Panc1 (cell line): ENCODE measurements around the gene OR7A5. TPM values are rescaled to one million over a fixed set of nuclear protein-coding genes. Genes with fewer than 3 reads are reported as not detected.
"Not testable (repeated sequence)": the region's sequence is repeated elsewhere in the genome, so short reads cannot be mapped to it uniquely, and the experiment has no call there.

Experiments used
- ATAC-seq: fragments of 200-7000 bp; cut with Tn5 transposase; 2 replicates; pipeline ENCODE4 v1.9.1; 2020; ENCODE audit warnings: mild to moderate bottlenecking, moderate library complexity
- BruUV-seq: library from RNA; stranded (reverse); fragments of 400-500 nt; replicated peaks from 2 replicates; lab custom pipeline; 2021; lab: Mats Ljungman, UMichigan
- CTCF ChIA-PET: fragments of 300-600 bp; sonication (Branson Sonifier 250); formaldehyde crosslinking; loops from one replicate; lab custom pipeline; 2022; ENCODE audit warnings: antibody characterized with exemption; lab: Charles Lee
- POLR2A ChIA-PET: fragments of 300-600 bp; sonication (Branson Sonifier 250); formaldehyde crosslinking; loops from one replicate; lab custom pipeline; 2022; ENCODE audit warnings: antibody characterized with exemption; lab: Charles Lee
- DNase-seq: peaks from one replicate; pipeline ENCODE4 v3.0.0-alpha.2; 2010; ENCODE audit warnings: low read depth, low spot score
- H3K27ac ChIP-seq: 2 replicates; pipeline ENCODE4 v1.5.1; 2011; ENCODE audit warnings: mild to moderate bottlenecking, low read length, inconsistent platforms
- H3K27me3 ChIP-seq: fragments of 200-500 bp; sonication (Bioruptor generic); 2 replicates; pipeline ENCODE4 v1.6.0; 2014; ENCODE audit warnings: low read length, inconsistent platforms; ENCODE audit not compliant: control insufficient read depth, insufficient read depth
- H3K36me3 ChIP-seq: fragments of 200-500 bp; sonication (Bioruptor generic); 2 replicates; pipeline ENCODE4 v1.5.1; 2014; ENCODE audit warnings: inconsistent platforms, mild to moderate bottlenecking, low read length, moderate library complexity; ENCODE audit not compliant: control insufficient read depth, insufficient read depth
- H3K4me1 ChIP-seq: 2 replicates; pipeline ENCODE4 v1.5.1; 2011; ENCODE audit warnings: inconsistent platforms, mild to moderate bottlenecking, low read length, moderate library complexity; ENCODE audit not compliant: control insufficient read depth, insufficient read depth
- H3K4me3 ChIP-seq, 2 experiments: 2 replicates each; pipeline ENCODE4 v1.5.1; 2011 to 2012; ENCODE audit warnings: low read depth in 2 of 2, low read length in 2 of 2, mild to moderate bottlenecking in 2 of 2, inconsistent platforms in 1 of 2, moderate library complexity in 1 of 2
- H3K9me3 ChIP-seq: fragments of 200-500 bp; sonication (Bioruptor generic); 2 replicates; pipeline ENCODE4 v1.5.1; 2014; ENCODE audit warnings: low read depth, mild to moderate bottlenecking, inconsistent platforms, low read length, moderate library complexity; ENCODE audit not compliant: control insufficient read depth, insufficient read depth
- POLR2AphosphoS5 ChIP-seq: IDR thresholded peaks from 2 replicates; pipeline ENCODE4 v1.6.1; 2012; ENCODE audit warnings: mild to moderate bottlenecking, low read depth, low read length, moderate library complexity
- SIN3A ChIP-seq: IDR thresholded peaks from 2 replicates; pipeline ENCODE4 v1.6.1; 2012; ENCODE audit warnings: low read depth, mild to moderate bottlenecking, low read length, moderate library complexity, borderline replicate concordance; ENCODE audit not compliant: insufficient read depth
- TCF7L2 ChIP-seq: IDR thresholded peaks from 2 replicates; pipeline ENCODE4 v1.6.1; 2011; ENCODE audit warnings: mild to moderate bottlenecking, low read depth, low read length, inconsistent platforms
- in situ Hi-C: cut with HindIII; loops from 2 replicates; pipeline ENCODE4 v1.10.0; 2016; ENCODE audit warnings: low sequenced_read_pairs, low pct_unique_long_range_greater_than_20kb
- intact Hi-C: fragments of 100-400 bp; cut with micrococcal nuclease; formaldehyde crosslinking; loops from one replicate; pipeline ENCODE4 v1.10.0; 2022; ENCODE audit not compliant: unreplicated experiment
- total RNA-seq: library from RNA; stranded (reverse); gene quantifications from one replicate; pipeline ENCODE4 v1.2.1, GENCODE V29; 2021; ENCODE audit not compliant: unreplicated experiment
- TF ChIP-seq, protein P1 (sequence below): fragments of 450-650 bp; IDR thresholded peaks from 2 replicates; pipeline ENCODE4 v1.5.1; 2017; ENCODE audit warnings: mild to moderate bottlenecking
- TF ChIP-seq, protein P2 (sequence below), 2 experiments: IDR thresholded peaks; 2 replicates each; pipeline ENCODE4 v1.6.1; 2011 to 2012; ENCODE audit warnings: low read depth in 2 of 2, control low read depth in 1 of 2, low read length in 1 of 2, mild to moderate bottlenecking in 1 of 2, moderate library complexity in 1 of 2; ENCODE audit not compliant: insufficient read depth in 1 of 2

The OR7A5 gene
- total RNA-seq, 1 experiment from 2014 or later, result not detected

DNA sequence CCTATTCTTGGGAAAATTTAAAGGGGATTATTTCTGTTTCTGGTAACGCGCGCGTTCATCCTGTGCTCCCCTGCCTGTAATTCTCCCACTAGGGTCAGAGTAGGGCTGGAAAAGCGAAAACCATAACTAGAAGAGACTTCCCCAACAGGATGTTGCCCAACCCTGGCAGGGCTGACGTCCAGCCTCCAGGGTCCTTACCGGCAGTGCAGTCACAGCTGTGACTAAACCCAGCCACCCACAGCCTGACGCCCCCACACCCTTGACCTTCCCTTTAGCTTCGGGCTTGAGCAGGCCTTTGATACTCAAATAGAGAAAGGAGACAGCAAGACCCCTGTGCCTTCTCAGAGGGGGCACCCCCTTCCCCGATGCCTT is 50.3 kb downstream of the OR7A5 start:
- CTCF ChIA-PET, result not testable (repeated sequence)

DNA sequence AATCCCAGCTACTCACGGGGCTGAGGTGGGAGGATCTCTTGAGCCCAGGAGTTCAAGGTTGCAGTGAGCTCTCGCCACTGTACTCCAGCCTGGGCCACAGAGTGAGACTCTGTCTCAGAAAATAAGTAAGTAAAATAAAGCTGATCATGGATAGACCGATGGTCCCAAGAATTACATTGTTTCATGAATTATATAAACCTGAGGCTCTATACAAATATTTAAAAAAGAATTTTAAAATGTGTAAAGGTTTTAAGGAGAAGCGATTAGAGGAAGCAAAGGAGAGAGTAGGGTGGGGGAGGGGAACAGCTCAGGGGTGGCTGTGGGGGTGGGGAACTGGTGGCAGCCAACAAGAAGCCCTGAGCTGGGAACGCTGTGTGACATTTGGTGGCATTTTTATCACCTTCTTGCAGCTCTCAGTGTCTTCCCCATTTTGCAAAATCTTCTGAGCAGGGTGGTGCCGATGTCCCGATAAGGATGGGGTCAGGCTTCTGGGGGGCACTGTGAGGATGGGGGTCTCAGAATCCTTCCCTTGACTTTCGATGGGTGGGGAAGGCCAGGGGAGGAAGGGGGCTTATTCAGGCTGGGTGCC is 51.5 kb downstream of the OR7A5 start:
- in situ Hi-C loops, result not testable (repeated sequence)

More for the DNA sequence above, 50.3 kb downstream of the OR7A5 start:
- DNase-seq, H3K9me3 ChIP-seq, ATAC-seq, H3K4me3 ChIP-seq, in situ Hi-C loops, H3K27me3 ChIP-seq, H3K27ac ChIP-seq, BruUV-seq, H3K4me1 ChIP-seq, H3K36me3 ChIP-seq: not testable (repeated sequence)
- intact Hi-C loops, result loop anchor here (5.0 kb wide), 1 partner anchor 103 kb away; the partner anchor contains the start of gene OR7A17
- POLR2A ChIA-PET, result interaction anchor here (0.6 kb wide), 1 partner anchor 339 kb away, joined by 3 read pairs; no protein-coding TSS in a partner anchor

DNA sequence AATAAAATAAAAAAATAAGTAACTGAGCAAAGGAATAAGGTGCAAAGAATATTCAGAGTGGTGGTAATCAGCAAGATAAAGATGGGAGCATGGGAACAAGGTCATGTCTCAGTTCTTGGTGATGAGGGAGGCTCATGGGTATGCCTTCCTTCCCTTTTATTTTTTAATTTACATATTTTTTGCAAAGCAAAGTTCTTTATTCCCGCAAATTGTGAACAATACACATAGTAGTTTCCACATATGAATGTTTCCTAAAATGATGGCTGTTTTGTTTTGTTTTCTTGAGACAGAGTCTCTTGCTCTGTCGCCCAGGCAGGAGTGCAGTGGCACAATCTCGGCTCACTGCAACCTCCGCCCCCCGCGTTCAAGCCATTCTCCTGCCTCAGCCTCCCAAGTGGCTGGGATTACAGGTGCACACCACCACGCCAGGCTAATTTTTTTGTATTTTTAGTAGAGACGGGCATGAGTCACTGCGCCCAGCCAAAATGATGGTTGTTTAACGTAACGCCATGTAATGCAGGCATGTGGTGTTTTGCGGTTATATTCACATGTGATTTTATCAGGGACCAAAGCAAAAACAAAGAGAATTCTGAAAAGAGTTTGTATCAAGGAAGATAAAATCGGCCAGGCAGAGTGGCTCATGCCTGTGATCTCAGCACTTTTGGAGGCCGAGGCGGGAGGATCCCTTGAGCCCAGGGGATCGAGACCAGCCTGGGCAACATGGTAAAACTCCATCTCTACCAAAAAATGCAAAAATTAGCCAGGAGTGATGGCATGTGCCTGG is 52.2 kb downstream of the OR7A5 start:
- DNase-seq (no peak), ATAC-seq (no peak)
- Histone ChIP-seq H3K4me1 (no peaks in the 10 kb centered on the region), H3K36me3 (no peaks in the 10 kb centered on the region), H3K27ac (no peak overlapping the region), H3K27me3 (no peaks in the 10 kb centered on the region), H3K9me3 (no peaks in the 10 kb centered on the region), H3K4me3 (no peak overlapping the region)
- POLR2A ChIA-PET, result no interaction called here
- CTCF ChIA-PET, result no interaction called here
- BruUV-seq, result no TSS peak
- in situ Hi-C loops (no loop called here), intact Hi-C loops (no loop called here)
- no peak for TF ChIP-seq SIN3A
- TF ChIP-seq POLR2AphosphoS5, result no peak
- TF ChIP-seq, protein P1, sequence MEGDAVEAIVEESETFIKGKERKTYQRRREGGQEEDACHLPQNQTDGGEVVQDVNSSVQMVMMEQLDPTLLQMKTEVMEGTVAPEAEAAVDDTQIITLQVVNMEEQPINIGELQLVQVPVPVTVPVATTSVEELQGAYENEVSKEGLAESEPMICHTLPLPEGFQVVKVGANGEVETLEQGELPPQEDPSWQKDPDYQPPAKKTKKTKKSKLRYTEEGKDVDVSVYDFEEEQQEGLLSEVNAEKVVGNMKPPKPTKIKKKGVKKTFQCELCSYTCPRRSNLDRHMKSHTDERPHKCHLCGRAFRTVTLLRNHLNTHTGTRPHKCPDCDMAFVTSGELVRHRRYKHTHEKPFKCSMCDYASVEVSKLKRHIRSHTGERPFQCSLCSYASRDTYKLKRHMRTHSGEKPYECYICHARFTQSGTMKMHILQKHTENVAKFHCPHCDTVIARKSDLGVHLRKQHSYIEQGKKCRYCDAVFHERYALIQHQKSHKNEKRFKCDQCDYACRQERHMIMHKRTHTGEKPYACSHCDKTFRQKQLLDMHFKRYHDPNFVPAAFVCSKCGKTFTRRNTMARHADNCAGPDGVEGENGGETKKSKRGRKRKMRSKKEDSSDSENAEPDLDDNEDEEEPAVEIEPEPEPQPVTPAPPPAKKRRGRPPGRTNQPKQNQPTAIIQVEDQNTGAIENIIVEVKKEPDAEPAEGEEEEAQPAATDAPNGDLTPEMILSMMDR, result no peak
- TF ChIP-seq, protein P2, sequence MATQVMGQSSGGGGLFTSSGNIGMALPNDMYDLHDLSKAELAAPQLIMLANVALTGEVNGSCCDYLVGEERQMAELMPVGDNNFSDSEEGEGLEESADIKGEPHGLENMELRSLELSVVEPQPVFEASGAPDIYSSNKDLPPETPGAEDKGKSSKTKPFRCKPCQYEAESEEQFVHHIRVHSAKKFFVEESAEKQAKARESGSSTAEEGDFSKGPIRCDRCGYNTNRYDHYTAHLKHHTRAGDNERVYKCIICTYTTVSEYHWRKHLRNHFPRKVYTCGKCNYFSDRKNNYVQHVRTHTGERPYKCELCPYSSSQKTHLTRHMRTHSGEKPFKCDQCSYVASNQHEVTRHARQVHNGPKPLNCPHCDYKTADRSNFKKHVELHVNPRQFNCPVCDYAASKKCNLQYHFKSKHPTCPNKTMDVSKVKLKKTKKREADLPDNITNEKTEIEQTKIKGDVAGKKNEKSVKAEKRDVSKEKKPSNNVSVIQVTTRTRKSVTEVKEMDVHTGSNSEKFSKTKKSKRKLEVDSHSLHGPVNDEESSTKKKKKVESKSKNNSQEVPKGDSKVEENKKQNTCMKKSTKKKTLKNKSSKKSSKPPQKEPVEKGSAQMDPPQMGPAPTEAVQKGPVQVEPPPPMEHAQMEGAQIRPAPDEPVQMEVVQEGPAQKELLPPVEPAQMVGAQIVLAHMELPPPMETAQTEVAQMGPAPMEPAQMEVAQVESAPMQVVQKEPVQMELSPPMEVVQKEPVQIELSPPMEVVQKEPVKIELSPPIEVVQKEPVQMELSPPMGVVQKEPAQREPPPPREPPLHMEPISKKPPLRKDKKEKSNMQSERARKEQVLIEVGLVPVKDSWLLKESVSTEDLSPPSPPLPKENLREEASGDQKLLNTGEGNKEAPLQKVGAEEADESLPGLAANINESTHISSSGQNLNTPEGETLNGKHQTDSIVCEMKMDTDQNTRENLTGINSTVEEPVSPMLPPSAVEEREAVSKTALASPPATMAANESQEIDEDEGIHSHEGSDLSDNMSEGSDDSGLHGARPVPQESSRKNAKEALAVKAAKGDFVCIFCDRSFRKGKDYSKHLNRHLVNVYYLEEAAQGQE (IDR thresholded peaks at IDR 0.05; ENCODE audit: insufficient read depth in 1 of 2, low read depth in 2 of 2, low read length in 1 of 2), result no peak
- TF ChIP-seq TCF7L2, result no peak

More for the DNA sequence above, 51.5 kb downstream of the OR7A5 start:
- POLR2A ChIA-PET, BruUV-seq, H3K36me3 ChIP-seq, H3K4me3 ChIP-seq, intact Hi-C loops, H3K9me3 ChIP-seq, H3K27ac ChIP-seq, H3K4me1 ChIP-seq, DNase-seq, CTCF ChIA-PET, H3K27me3 ChIP-seq, ATAC-seq: not testable (repeated sequence)

DNA sequence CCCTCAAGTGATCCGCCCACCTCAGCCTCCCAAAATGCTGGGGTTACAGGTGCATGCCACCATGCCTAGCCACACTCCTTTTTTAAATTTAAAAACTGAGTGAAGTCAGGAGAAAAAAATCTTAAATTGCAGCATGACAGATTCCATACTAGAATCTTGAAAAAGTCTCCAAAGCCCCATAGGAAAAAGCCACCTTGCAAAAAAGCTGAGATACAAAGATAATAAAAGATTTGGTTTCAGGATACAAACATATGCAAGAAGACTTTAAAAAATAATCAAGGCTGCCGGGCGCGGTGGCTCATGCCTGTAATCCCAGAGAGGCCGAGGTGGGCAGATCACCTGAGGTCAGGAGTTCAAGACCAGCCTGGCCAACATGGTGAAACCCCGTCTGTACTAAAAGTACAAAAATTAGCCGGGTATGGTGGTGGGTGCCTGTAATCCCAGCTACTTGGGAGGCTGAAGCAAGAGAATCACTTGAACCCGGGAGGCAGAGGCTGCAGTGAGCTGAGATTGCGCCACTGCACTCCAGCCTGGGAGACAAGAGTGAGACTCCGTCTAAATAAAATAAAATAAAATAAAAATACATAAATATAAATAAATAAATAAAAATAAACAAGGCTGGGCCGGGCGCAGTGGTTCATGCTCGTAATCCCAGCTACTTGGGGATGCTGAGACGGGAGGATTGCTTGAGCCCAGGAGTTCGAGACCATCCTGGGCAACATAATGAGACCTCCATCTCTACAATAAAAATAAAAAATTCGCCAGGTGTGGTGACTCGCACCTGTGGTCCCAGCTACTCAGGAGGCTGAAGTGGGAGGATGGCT is 53.1 kb downstream of the OR7A5 start:
- H3K27me3 ChIP-seq, H3K36me3 ChIP-seq, DNase-seq, ATAC-seq, H3K9me3 ChIP-seq, POLR2A ChIA-PET, intact Hi-C loops, BruUV-seq, H3K27ac ChIP-seq, H3K4me3 ChIP-seq, in situ Hi-C loops, H3K4me1 ChIP-seq, CTCF ChIA-PET: not testable (repeated sequence)
